Measurements from ENCODE around the gene CADM1.

The CADM1 gene

DNA sequence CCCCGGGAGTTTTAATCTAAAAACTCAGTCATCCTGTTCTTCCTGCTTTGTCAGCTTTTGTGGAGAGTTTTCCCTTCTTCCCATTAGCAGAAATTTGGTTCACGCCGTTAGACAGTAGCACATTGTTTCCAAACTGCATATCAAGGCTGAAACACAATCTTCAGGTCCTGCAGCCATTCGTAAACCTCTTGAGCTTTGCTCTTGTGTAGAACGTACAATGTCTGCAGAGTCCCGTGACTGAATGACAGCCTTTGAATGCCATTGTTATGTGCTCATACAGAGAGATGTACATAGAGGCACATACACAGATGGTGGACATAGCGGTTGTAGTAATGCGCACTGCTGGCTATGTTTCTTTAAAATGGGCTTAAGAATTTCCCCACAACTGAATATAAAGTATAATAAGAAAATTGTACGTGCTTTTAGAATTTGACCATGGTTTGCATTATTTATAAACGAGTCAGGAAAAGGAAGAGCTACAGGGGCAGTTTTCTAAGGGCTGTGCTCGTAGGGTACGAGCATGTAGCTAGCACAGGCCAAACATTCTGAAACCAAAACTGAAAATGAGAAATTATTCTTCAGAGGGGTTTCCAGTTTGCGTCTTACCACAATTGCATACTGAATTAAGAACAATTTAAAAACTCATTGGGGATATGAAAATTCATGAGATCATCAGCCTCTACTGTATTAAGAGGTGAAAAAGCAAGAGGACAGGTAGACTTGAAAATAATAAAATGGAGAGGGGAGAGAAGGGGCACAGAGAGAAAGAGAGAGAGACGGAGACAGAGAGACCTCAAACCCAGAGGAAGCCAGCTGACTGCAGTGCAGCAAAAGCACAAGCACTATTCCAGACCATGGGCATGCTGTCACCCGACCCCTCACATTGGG, 310.1 kb downstream of the CADM1 start:
- in situ Hi-C loops (cut with MboI; ENCODE audit: low sequenced_read_pairs) = no loop called here

GRCh38 chr11:115191761-115192160, 312.5 kb downstream of the CADM1 start:
- in situ Hi-C loops (cut with MboI; ENCODE audit: low sequenced_read_pairs) = no loop called here

DNA sequence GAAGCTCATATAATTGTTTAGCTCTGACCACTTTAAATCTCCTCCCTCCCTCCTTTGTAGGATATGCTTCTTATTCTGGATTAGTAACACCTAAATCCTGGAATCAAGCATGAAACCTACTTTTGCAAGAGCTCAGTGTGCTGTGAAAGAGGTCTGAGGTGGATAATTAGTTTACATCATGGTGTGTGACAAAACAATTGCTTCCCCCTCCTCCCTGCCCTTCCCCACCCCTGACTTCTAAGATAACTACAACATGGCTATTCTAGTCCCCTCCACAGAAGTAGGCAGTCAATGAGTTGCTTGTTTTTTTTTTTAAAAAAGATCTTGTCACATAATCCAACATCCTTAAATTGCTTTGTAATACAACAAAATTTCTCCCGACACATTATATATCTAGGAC, 314.0 kb downstream of the CADM1 start:
- in situ Hi-C loops (cut with MboI; ENCODE audit: low sequenced_read_pairs) = no loop called here

- in situ Hi-C loops (cut with MboI; ENCODE audit: low sequenced_read_pairs) = no loop called here
Observed at GRCh38 chr11:115188898-115189278, 315.3 kb downstream of the CADM1 start.

GRCh38 chr11:115188188-115188897, 315.9 kb downstream of the CADM1 start:
- in situ Hi-C loops (cut with MboI; ENCODE audit: low sequenced_read_pairs) = no loop called here

DNA sequence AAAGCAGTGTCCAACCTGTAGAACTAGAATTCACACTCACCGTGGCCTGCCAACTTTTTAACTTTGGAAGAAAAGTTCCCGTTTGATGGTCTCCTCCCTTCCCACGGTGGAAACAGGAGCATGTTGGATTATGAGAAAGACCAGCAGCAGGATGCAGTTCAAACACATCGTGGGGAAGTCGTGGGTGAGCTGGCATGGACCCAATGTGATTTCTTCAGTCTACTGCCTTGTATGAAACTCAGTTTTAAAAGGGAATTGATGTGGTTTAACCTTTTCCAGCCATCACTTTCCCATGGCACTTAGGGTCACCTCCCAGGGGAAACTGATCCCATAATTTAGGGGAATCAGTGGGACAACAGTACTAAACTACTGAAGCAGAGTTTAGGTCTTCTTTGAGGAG, 318.3 kb downstream of the CADM1 start:
- in situ Hi-C loops (cut with MboI; ENCODE audit: low sequenced_read_pairs) = no loop called here

DNA sequence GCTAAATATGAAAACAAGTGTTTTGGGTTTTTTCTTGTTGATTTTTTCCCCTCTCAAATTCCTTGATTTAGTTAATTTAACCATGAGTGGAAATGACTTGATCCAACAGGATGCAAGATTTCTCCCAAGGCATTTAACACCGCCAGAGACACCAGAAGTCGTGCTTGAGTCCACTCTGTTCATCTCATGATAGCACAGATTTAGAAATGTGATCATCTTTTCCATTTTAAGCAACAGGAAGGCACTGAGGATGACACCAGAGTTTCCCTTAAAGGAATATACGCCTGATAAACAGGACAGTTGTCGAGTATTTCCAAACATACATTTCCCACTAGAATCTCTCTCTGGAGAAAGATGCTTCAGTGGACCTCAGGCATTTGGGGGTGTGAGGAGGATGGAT, 318.7 kb downstream of the CADM1 start:
- in situ Hi-C loops (cut with MboI; ENCODE audit: low sequenced_read_pairs) = no loop called here

DNA sequence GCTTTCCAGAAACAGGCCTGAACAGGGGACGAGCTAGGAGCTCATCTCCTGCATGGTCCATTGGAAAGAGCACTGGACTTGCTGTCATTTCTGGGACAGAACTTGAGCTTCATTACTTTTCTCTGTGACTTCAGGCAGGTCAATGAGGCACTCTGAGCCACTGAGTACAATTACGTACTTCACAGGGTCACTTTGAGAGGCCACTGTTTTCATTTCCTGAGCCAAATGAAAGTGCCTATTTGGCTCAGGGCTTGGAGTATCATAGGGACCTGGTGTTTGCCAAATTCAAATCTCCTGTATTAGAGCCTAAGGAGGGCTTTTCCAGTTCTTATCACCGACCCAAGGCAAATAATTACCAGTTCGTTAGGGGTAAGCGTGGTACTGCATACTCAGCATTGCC, 319.3 kb downstream of the CADM1 start:
- in situ Hi-C loops (cut with MboI; ENCODE audit: low sequenced_read_pairs) = no loop called here

DNA sequence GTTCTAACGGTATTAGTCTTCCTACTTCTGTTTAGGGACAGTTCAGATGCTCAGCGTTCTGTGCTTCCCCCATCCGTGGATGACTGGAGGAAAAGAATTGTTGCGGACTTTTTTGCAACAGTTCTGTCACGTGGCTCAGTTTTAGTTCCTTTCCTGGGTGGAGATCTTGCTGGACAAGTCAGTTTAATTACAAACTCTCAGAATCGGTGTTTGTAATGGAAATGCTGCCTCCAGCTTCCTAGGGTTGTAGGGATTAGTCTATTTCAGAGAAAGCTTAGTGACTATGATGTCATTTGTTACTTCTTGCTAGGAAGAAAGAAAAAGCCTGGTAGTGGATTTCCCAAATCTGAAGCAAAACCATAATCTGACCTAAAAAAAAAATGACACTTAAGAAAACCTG, 320.4 kb downstream of the CADM1 start:
- in situ Hi-C loops (cut with MboI; ENCODE audit: low sequenced_read_pairs) = no loop called here

DNA sequence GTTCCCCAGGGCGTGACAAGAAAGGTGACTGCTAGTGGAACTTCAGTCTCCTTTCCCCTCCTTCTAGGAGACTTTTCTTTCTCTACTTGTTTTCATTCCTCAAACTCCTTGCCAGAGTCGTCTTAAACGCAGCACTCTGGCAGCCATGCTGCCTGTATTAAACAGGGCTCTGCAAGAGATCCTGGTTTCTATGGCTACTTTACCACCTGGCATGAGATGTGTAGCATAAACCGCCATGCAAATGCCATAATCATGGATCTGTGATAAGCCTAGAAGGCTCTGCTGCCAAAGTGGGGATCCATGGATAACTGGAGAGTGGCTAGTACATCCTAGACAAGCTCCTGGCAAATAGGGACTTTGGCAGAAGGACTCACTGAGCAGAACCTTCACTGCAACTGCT, 321.1 kb downstream of the CADM1 start:
- in situ Hi-C loops (cut with MboI; ENCODE audit: low sequenced_read_pairs) = no loop called here

- in situ Hi-C loops (cut with MboI; ENCODE audit: low sequenced_read_pairs) = no loop called here
Observed at GRCh38 chr11:115182282-115182955, 321.8 kb downstream of the CADM1 start.

GRCh38 chr11:115181538-115181937, 322.7 kb downstream of the CADM1 start:
- in situ Hi-C loops (cut with MboI; ENCODE audit: low sequenced_read_pairs) = no loop called here

- in situ Hi-C loops (cut with MboI; ENCODE audit: low sequenced_read_pairs) = no loop called here
Observed at GRCh38 chr11:115180272-115180671, 323.9 kb downstream of the CADM1 start.

DNA sequence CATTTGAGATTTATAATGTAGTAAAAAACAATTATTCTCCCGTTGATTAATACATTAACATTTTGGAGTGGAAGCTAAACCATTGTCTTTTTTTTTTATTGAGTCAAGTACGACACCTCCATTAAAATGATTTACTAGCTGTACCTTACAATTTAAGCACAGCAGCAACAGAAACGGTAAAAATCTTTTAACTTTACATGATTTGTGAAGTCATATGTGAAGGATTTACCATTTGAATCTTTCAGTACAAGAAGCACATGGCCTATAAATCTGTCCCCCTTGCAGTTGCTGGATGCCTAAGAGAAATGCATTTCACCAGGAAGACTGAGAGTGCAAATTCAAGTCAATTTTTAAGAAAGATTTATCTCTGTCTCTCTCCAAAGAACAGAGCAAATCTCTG, 324.6 kb downstream of the CADM1 start:
- in situ Hi-C loops (cut with MboI; ENCODE audit: low sequenced_read_pairs) = no loop called here

- in situ Hi-C loops (cut with MboI; ENCODE audit: low sequenced_read_pairs) = no loop called here
Observed at GRCh38 chr11:115178705-115179104, 325.5 kb downstream of the CADM1 start.

- in situ Hi-C loops (cut with MboI; ENCODE audit: low sequenced_read_pairs) = no loop called here
Observed at GRCh38 chr11:115173136-115173535, 331.1 kb downstream of the CADM1 start.

DNA sequence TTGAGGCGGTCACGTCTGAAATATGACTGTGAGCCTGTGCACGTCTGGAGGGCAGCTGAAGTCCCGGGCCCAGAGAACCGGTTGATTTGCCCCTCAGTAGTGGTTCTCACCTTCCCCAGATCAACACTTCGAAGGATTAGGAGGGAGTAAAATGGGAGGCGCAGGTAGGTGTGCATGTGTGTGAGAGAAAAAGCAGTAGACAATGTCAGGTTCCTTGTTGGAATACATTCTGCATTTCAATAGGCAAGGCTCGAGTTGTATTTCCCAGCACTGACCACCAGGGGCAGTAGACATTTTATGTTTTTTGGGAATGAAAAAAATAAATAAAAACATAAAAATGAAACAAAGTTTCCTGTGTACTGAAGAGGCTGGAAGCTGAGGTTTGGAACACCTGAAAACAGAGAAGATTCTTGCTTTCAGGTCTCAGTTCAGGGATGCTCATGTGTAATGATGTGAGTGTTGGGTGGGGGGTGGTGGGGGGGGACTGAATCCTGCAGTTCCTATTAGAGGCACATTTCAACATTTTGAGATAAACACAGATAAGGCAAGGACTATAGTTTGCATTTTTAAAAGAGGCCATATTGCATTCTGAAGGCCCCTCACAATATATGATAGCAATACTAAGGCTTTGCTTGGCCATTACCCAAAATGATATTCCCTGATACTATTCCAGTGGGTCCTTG, 333.9 kb downstream of the CADM1 start:
- in situ Hi-C loops (cut with MboI; ENCODE audit: low sequenced_read_pairs) = no loop called here

DNA sequence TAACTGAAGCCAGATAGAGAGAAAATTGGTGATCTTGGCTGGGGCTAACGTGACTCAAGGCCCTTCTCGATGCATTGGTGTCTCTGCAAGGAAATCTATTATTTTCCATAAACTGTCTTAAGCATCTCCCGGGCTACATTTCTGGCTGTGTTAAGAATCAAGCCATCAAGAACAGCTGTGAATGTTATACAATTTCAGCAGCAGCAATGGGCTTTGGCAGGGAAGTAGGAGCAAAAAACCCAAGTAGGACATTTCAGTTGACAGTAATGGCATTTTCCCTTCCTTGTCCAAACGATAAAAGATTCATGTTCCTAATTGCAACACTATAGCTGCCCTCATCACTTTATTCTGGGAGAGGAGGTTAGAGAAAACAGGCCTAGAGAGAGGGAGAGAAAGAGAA, 335.0 kb downstream of the CADM1 start:
- in situ Hi-C loops (cut with MboI; ENCODE audit: low sequenced_read_pairs) = no loop called here

DNA sequence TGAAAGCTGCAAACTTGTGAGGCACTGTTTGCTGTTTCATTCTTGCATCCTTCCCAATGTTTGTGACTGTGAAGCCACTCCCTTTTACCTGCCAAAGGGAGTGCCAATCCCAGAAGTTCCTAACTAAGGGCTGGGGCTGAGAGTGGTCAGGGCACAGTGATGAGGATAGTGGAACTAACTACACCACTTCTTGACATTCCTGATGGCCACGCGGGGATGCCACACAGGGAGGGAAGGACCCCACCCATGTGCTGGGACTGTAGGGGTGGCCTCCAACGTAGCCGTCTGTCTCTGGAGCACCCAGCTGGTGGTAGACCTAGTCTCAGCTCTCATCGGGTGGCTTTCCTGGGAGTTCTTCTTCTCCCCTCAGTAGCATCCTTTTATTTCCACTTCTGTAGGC, 335.5 kb downstream of the CADM1 start:
- in situ Hi-C loops (cut with MboI; ENCODE audit: low sequenced_read_pairs) = no loop called here

- in situ Hi-C loops (cut with MboI; ENCODE audit: low sequenced_read_pairs) = no loop called here
Observed at GRCh38 chr11:115168229-115168671, 336.0 kb downstream of the CADM1 start.

- in situ Hi-C loops (cut with MboI; ENCODE audit: low sequenced_read_pairs) = no loop called here
Observed at GRCh38 chr11:115167456-115167855, 336.8 kb downstream of the CADM1 start.
